Fibroblast of lung (primary cell): ENCODE measurements around the gene FUT8. TPM values are rescaled to one million over a fixed set of nuclear protein-coding genes. Genes with fewer than 3 reads are reported as not detected.

Source experiments
- DNase-seq, 2 donors: peaks; one replicate each; pipeline versions ENCODE4 v3.0.0 to v3.0.0-alpha.2; 2010; ENCODE audit warnings: low read depth in 2 of 2
- H2AFZ ChIP-seq: 2 replicates; pipeline ENCODE4 v1.5.1; 2012; ENCODE audit warnings: low read length, control low read depth, inconsistent platforms
- H3K27ac ChIP-seq: 2 replicates; pipeline ENCODE4 v1.5.1; 2011; ENCODE audit warnings: low read length, control low read depth; ENCODE audit not compliant: insufficient read depth
- H3K27me3 ChIP-seq: 2 replicates; pipeline ENCODE4 v1.5.1; 2011; ENCODE audit warnings: mild to moderate bottlenecking, low read length; ENCODE audit not compliant: control insufficient read depth, insufficient read depth
- H3K36me3 ChIP-seq: 2 replicates; pipeline ENCODE4 v1.5.1; 2011; ENCODE audit warnings: low read length; ENCODE audit not compliant: control insufficient read depth, insufficient read depth
- H3K4me1 ChIP-seq: 2 replicates; pipeline ENCODE4 v1.5.1; 2011; ENCODE audit warnings: low read length; ENCODE audit not compliant: control insufficient read depth, insufficient read depth; ENCODE audit errors: extremely low read depth
- H3K4me2 ChIP-seq: 2 replicates; pipeline ENCODE4 v1.5.1; 2011; ENCODE audit warnings: low read length, control low read depth; ENCODE audit not compliant: insufficient read depth; ENCODE audit errors: extremely low read depth
- H3K4me3 ChIP-seq, 4 experiments: fragments of 200-600 bp in 1 of 4; sonication (generic) in 1 of 4; replicated peaks in 1 of 4; 2 replicates each; pipeline ENCODE4 v1.5.1; 2011 to 2016; ENCODE audit warnings: low read length in 4 of 4, low read depth in 3 of 4, mild to moderate bottlenecking in 3 of 4, control low read depth in 2 of 4, inconsistent platforms in 1 of 4, mixed read lengths in 1 of 4; ENCODE audit not compliant: insufficient read depth in 1 of 4; ENCODE audit errors: control extremely low read depth in 1 of 4
- H3K79me2 ChIP-seq: 2 replicates; pipeline ENCODE4 v1.5.1; 2012; ENCODE audit warnings: mild to moderate bottlenecking, low read length, inconsistent platforms; ENCODE audit not compliant: control insufficient read depth, insufficient read depth
- H3K9ac ChIP-seq: 2 replicates; pipeline ENCODE4 v1.5.1; 2011; ENCODE audit warnings: mild to moderate bottlenecking, low read length, control low read depth; ENCODE audit not compliant: insufficient read depth
- H3K9me3 ChIP-seq: 2 replicates; pipeline ENCODE4 v1.5.1; 2012; ENCODE audit warnings: low read depth, low read length; ENCODE audit not compliant: control insufficient read depth, insufficient read depth
- H4K20me1 ChIP-seq: 2 replicates; pipeline ENCODE4 v1.5.1; 2011; ENCODE audit warnings: low read length; ENCODE audit not compliant: control insufficient read depth, insufficient read depth; ENCODE audit errors: extremely low read depth
- EZH2 ChIP-seq: IDR thresholded peaks from 2 replicates; pipeline ENCODE4 v1.5.1; 2012; ENCODE audit warnings: low read length, control low read depth, mild to moderate bottlenecking; ENCODE audit errors: missing control alignments
- polyA plus RNA-seq, 2 donors: library from polyadenylated mRNA; depleted of rRNA in 1 of 2; stranded (reverse) in 1 of 2; unstranded in 1 of 2; fragments of >200 nt; gene quantifications; 2 replicates each; pipeline ENCODE4 v1.2.1, GENCODE V29; 2011 to 2012; ENCODE audit warnings: missing spikeins in 1 of 2
- total RNA-seq: library from RNA; depleted of rRNA; stranded (reverse); fragments of >200 nt; gene quantifications from 2 replicates; pipeline ENCODE4 v1.2.1, GENCODE V29; 2014
- TF ChIP-seq, protein P1 (sequence below), 2 donors: IDR thresholded peaks in 1 of 2; conservative IDR thresholded peaks in 1 of 2; 1 replicate in 1 of 2; 2 replicates in 1 of 2; pipeline ENCODE4 v1.5.1; 2011 to 2012; ENCODE audit warnings: low read length in 2 of 2, control low read depth in 1 of 2, inconsistent platforms in 1 of 2, low read depth in 1 of 2, mild to moderate bottlenecking in 1 of 2

The FUT8 gene
- total and polyA plus RNA-seq, 2 donors (not counting 1 experiment from before 2014, with no cell fraction given) = 51.4 to 95.8 TPM

DNA sequence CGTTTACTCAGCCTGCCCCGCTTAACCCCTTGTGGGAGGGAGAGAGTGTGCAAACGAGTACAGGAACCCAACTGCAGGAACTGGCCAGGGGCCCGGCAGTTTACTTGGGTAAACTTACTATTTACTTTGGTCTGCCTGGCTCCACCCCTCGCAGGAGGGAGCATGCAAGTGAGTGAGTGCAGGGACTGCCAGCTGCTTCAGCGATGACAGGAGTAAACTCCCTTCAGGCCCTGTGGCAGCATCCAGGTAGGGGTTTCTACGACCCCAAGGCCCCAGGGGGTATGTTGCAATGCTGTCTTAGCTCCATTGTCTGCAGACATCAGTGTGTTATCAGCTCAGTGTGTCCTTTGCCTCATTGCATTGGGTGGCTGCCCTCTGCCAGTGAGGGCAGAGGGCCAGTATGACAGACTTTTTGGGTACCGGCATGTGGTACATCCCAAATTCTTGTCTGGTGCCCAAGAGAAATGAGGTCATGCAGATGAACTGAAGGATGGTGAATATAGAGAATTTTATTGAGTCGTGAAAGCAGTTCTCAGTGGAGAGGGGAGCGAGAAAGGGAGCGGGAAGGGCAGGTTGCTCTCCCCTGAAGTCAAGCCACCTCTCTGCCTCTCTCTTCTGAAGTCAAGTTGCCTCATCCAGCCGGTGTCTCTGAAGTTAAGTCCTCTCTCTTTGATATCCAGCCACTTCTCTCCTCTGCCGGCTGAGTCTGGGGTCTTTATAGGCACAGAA, 181.8 kb downstream of the FUT8 start:
- H3K4me1 ChIP-seq = no peaks in the 10 kb centered on the region
- H2AFZ ChIP-seq = no peak overlapping the region
- no peaks in the 10 kb centered on the region for H3K79me2 ChIP-seq
- H3K9me3 ChIP-seq = no peaks in the 10 kb centered on the region
- no peak overlapping the region for H3K9ac ChIP-seq
- no peak overlapping the region for H3K27ac ChIP-seq
- H3K27me3 ChIP-seq = no peaks in the 10 kb centered on the region
- no peaks in the 10 kb centered on the region for H4K20me1 ChIP-seq
- no peak overlapping the region for H3K4me2 ChIP-seq
- H3K4me3 ChIP-seq = no peak overlapping the region
- H3K36me3 ChIP-seq = no peaks in the 10 kb centered on the region
- DNase-seq = no peak
- TF ChIP-seq, protein P1, sequence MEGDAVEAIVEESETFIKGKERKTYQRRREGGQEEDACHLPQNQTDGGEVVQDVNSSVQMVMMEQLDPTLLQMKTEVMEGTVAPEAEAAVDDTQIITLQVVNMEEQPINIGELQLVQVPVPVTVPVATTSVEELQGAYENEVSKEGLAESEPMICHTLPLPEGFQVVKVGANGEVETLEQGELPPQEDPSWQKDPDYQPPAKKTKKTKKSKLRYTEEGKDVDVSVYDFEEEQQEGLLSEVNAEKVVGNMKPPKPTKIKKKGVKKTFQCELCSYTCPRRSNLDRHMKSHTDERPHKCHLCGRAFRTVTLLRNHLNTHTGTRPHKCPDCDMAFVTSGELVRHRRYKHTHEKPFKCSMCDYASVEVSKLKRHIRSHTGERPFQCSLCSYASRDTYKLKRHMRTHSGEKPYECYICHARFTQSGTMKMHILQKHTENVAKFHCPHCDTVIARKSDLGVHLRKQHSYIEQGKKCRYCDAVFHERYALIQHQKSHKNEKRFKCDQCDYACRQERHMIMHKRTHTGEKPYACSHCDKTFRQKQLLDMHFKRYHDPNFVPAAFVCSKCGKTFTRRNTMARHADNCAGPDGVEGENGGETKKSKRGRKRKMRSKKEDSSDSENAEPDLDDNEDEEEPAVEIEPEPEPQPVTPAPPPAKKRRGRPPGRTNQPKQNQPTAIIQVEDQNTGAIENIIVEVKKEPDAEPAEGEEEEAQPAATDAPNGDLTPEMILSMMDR (conservative IDR thresholded peaks at IDR 0.05 in 1 of 2, IDR thresholded peaks at IDR 0.05 in 1 of 2; ENCODE audit: low read depth in 1 of 2, low read length in 2 of 2) = no peak
- TF ChIP-seq EZH2 = no peak

DNA sequence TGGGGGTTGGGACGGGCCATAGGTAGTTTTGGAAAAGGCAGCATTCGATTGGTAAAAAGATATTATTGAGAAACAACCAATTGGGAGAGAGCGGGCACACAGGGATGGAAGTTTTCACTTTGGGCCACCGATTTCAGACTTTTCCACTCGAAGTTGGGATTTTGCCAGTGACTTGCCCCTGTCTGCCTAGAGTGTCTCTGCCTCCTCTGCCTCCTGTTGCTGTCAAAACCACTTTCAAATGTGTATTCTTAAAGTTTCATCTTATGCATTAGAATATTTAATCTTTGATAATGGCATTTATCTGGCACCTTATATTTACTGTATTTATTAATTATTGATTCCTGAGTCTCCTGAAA, 182.3 kb downstream of the FUT8 start:
- TF ChIP-seq, protein P1 (conservative IDR thresholded peaks at IDR 0.05 in 1 of 2, IDR thresholded peaks at IDR 0.05 in 1 of 2; ENCODE audit: low read depth in 1 of 2, low read length in 2 of 2) = no peak
- TF ChIP-seq EZH2 = no peak
- Histone ChIP-seq H3K79me2 (no peaks in the 10 kb centered on the region), H3K4me1 (no peaks in the 10 kb centered on the region), H2AFZ (no peak overlapping the region), H3K9me3 (no peaks in the 10 kb centered on the region), H3K4me2 (no peak overlapping the region), H3K4me3 (no peak overlapping the region), H3K9ac (no peak overlapping the region), H4K20me1 (no peaks in the 10 kb centered on the region), H3K27ac (no peak overlapping the region), H3K27me3 (no peaks in the 10 kb centered on the region), H3K36me3 (no peaks in the 10 kb centered on the region)
- no peak for DNase-seq

DNA sequence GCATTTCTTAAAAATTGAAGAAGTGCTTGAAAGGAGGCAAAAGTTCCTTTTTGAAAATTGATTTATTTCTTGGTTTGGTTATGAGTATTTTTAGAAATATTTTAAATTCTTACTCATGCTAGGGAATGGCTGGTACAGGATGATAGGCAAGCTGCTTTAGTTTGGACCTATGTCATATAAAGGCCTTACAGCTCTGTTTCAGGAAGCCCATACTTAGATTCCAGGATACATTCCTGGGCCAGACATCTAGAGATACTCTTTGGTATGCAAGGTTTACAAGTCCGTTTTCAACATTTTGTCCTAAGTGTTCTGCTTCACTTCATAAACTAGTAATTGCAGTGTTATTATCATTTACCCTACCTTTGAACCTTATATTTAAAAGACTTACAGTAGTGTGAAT, 186.8 kb downstream of the FUT8 start:
- no peak for TF ChIP-seq EZH2
- TF ChIP-seq, protein P1 (conservative IDR thresholded peaks at IDR 0.05 in 1 of 2, IDR thresholded peaks at IDR 0.05 in 1 of 2; ENCODE audit: low read depth in 1 of 2, low read length in 2 of 2) = no peak
- Histone ChIP-seq H3K27me3 (no peaks in the 10 kb centered on the region), H3K27ac (no peak overlapping the region), H3K4me2 (no peak overlapping the region), H3K4me1 (no peaks in the 10 kb centered on the region), H3K79me2 (no peaks in the 10 kb centered on the region), H3K4me3 (no peak overlapping the region), H3K9me3 (no peaks in the 10 kb centered on the region), H2AFZ (no peak overlapping the region), H4K20me1 (no peaks in the 10 kb centered on the region), H3K36me3 (no peaks in the 10 kb centered on the region), H3K9ac (no peak overlapping the region)
- DNase-seq = peak in 1 of 2 donors; percentile 75
